Body of pancreas (tissue), 4 donors: ENCODE measurements around the gene MLH1. TPM values are rescaled to one million over a fixed set of nuclear protein-coding genes. Genes with fewer than 3 reads are reported as not detected.
"Not testable (repeated sequence)": the region's sequence is repeated elsewhere in the genome, so short reads cannot be mapped to it uniquely, and the experiment has no call there.

Experiments
- ATAC-seq: fragments of 150-250 bp; one replicate; pipeline ENCODE4 v1.9.1; 2016
- DNase-seq, 4 donors: peaks; one replicate each; pipeline ENCODE4 v3.0.0-alpha.2; 2019
- H3K27ac ChIP-seq, 4 donors: fragments of 200-600 bp; sonication (generic); 1 replicate in 3 of 4; 2 replicates in 1 of 4; pipeline versions ENCODE4 v1.5.1 to v1.6.1; 2016 to 2019; ENCODE audit warnings: mild to moderate bottlenecking in 1 of 4, mixed read lengths in 1 of 4, moderate library complexity in 1 of 4
- H3K27me3 ChIP-seq, 2 donors: fragments of 200-600 bp; sonication (generic); one replicate each; pipeline ENCODE4 v1.6.0; 2016; ENCODE audit warnings: mild to moderate bottlenecking in 1 of 2
- H3K36me3 ChIP-seq, 2 donors: fragments of 200-600 bp; sonication (generic); replicated peaks in 1 of 2; 2 replicates each; pipeline ENCODE4 v1.5.1; 2016; ENCODE audit warnings: low read depth in 2 of 2; ENCODE audit not compliant: insufficient read depth in 1 of 2
- H3K4me1 ChIP-seq: fragments of 200-600 bp; sonication (generic); one replicate; pipeline ENCODE4 v1.6.0; 2016
- H3K4me3 ChIP-seq, 2 donors: fragments of 200-600 bp; sonication (generic); 1 replicate in 1 of 2; 2 replicates in 1 of 2; pipeline ENCODE4 v1.5.1; 2016 to 2019
- H3K9me3 ChIP-seq, 3 donors: fragments of 200-600 bp; sonication (generic); 1 replicate in 2 of 3; 2 replicates in 1 of 3; pipeline ENCODE4 v1.5.1; 2016
- POLR2A ChIP-seq, 3 donors: fragments of 450-650 bp; IDR thresholded peaks; one replicate each; pipeline ENCODE4 v1.6.1; 2016; ENCODE audit warnings: antibody characterized with exemption in 3 of 3, mild to moderate bottlenecking in 2 of 3
- WGBS, 2 donors: methylation state at CpG; one replicate each; pipeline ENCODE4 v1.1.5; 2017; 5-methylcytosine and 5-hydroxymethylcytosine counted together
- intact Hi-C: fragments of 100-400 bp; cut with DNase I; formaldehyde crosslinking; loops from one replicate; pipeline ENCODE4 v1.15.1; 2023
- total RNA-seq, 2 donors: library from RNA; depleted of rRNA; stranded (reverse); fragments of >200 nt; gene quantifications; one replicate each; pipeline ENCODE4 v1.1.0, GENCODE V29; 2016
- TF ChIP-seq, protein P1 (sequence below), 7 experiments: fragments of 450-650 bp in 4 of 7; fragments of 200-600 bp in 3 of 7; sonication (generic) in 3 of 7; IDR thresholded peaks; one replicate each; pipeline ENCODE4 v1.5.1; 2016 to 2019; ENCODE audit warnings: antibody characterized with exemption in 7 of 7

Gene MLH1
- total RNA-seq, 2 donors from 2014 or later: 16.9 to 38.9 TPM

- Histone ChIP-seq H3K4me1 (peaks cover 13% of the 10 kb centered on the region), H3K4me3 (no peak overlapping the region), H3K36me3 (peaks cover 8 to 28% of the 10 kb centered on the region in 2 donors), H3K27ac (no peak overlapping the region), H3K27me3 (no peaks in the 10 kb centered on the region), H3K9me3 (no peaks in the 10 kb centered on the region)
- ATAC-seq: no peak
- no peak for DNase-seq
- WGBS, 2 donors: 89 to 96% methylated on average over 1 of the region's 1 CpG
- TF ChIP-seq, protein P1, sequence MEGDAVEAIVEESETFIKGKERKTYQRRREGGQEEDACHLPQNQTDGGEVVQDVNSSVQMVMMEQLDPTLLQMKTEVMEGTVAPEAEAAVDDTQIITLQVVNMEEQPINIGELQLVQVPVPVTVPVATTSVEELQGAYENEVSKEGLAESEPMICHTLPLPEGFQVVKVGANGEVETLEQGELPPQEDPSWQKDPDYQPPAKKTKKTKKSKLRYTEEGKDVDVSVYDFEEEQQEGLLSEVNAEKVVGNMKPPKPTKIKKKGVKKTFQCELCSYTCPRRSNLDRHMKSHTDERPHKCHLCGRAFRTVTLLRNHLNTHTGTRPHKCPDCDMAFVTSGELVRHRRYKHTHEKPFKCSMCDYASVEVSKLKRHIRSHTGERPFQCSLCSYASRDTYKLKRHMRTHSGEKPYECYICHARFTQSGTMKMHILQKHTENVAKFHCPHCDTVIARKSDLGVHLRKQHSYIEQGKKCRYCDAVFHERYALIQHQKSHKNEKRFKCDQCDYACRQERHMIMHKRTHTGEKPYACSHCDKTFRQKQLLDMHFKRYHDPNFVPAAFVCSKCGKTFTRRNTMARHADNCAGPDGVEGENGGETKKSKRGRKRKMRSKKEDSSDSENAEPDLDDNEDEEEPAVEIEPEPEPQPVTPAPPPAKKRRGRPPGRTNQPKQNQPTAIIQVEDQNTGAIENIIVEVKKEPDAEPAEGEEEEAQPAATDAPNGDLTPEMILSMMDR (IDR thresholded peaks at IDR 0.05): no peak
- TF ChIP-seq POLR2A (IDR thresholded peaks at IDR 0.05): no peak
- intact Hi-C loops: no loop called here
Measured at GRCh38 chr3:37050282-37050681, 57.0 kb downstream of the MLH1 start.

DNA sequence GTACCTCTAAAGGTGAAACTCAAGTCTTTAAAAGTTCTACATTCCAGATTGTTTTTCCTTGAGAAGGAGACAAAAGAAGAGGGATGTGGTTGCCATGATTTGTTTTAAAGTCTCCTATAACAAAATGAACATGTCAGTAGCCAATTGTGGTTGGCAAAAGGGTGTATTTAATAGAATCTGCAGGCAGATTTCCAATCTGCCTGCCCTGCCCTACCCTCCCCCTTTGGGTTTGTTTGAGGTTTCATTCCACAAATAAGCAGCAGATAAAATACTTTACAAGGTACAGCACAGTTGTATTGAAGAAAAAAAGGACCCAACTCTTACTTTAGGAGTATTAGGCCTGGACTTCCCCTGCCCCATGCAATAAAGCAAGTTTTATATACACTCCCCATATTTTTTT, 59.5 kb downstream of the MLH1 start:
- Histone ChIP-seq H3K27ac (no peak overlapping the region), H3K9me3 (no peaks in the 10 kb centered on the region), H3K27me3 (no peaks in the 10 kb centered on the region), H3K36me3 (peaks cover 0 to 26% of the 10 kb centered on the region in 2 donors), H3K4me1 (peaks cover 13% of the 10 kb centered on the region), H3K4me3 (no peak overlapping the region)
- TF ChIP-seq, protein P1 (IDR thresholded peaks at IDR 0.05): no peak
- no peak for TF ChIP-seq POLR2A (IDR thresholded peaks at IDR 0.05)
- DNase-seq (peak in 1 of 4 donors; percentile 18), ATAC-seq (no peak)
- intact Hi-C loops: no loop called here

GRCh38 chr3:37053337-37053736, 60.0 kb downstream of the MLH1 start:
- Histone ChIP-seq H3K4me1 (peaks cover 13% of the 10 kb centered on the region), H3K27me3 (no peaks in the 10 kb centered on the region), H3K27ac (no peak overlapping the region), H3K36me3 (peaks cover 0 to 24% of the 10 kb centered on the region in 2 donors), H3K4me3 (no peak overlapping the region), H3K9me3 (no peaks in the 10 kb centered on the region)
- intact Hi-C loops: no loop called here
- DNase-seq (peak in 1 of 4 donors; percentile 41), ATAC-seq (no peak)
- TF ChIP-seq, protein P1 (IDR thresholded peaks at IDR 0.05): no peak
- no peak for TF ChIP-seq POLR2A (IDR thresholded peaks at IDR 0.05)
- 34% methylated on average over 6 of the region's 6 CpGs for WGBS, 2 donors

DNA sequence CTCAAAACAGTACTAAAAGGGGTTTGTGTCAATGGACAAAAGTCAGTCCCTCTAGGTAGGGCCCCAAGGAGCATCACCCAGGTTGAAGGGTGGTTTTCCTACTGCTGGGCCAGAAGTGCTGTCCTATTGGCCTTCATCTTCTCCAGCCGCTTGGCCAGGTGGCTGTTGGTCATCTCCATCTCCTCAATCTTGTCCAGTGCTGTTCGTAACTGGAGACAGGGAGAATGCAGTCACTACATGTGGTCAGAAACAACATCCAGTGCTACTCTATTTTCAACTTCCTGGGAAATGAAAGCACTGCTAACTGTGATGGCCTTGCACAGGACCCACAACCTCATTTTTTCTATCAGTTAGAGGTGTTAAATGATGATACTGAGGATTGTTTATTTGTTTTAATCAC, 60.4 kb downstream of the MLH1 start:
- no peak for DNase-seq
- H3K27ac ChIP-seq: no peak overlapping the region
- no peaks in the 10 kb centered on the region for H3K27me3 ChIP-seq
- TF ChIP-seq, protein P1 (IDR thresholded peaks at IDR 0.05): no peak
- no peak for TF ChIP-seq POLR2A (IDR thresholded peaks at IDR 0.05)
- peaks cover 13% of the 10 kb centered on the region for H3K4me1 ChIP-seq
- H3K36me3 ChIP-seq: peaks cover 0 to 21% of the 10 kb centered on the region in 2 donors
- H3K9me3 ChIP-seq: no peaks in the 10 kb centered on the region
- H3K4me3 ChIP-seq: no peak overlapping the region
- WGBS, 2 donors: 95% methylated on average over 2 of the region's 2 CpGs
- ATAC-seq: no peak
- intact Hi-C loops: no loop called here

DNA sequence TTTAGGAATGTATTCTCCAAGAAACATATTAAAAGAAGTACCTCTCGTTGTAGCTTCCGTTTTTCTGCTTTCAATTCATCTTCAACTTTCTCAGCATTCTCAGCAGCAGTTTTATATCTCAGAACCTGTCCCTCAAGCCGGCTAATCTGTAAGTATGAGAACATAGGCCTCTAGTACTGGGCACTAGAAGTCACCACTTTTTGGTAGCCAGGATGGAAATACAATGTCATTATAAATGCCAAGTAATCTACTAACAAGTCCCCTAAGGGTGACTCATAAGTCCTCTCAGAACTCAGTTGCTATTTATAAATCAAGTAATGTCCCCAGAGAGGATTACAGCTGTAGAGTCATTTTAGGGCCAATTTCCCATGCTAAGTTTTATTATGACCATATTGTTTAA, 61.1 kb downstream of the MLH1 start:
- peak overlapping the region in 1 of 4 donors; percentile 22 for H3K27ac ChIP-seq
- intact Hi-C loops: no loop called here
- ATAC-seq: peak; percentile 78
- DNase-seq: no peak
- 65 to 67% methylated on average over 3 of the region's 3 CpGs for WGBS, 2 donors
- H3K4me1 ChIP-seq: peaks cover 13% of the 10 kb centered on the region
- TF ChIP-seq, protein P1 (IDR thresholded peaks at IDR 0.05): no peak
- TF ChIP-seq POLR2A (IDR thresholded peaks at IDR 0.05): no peak
- H3K27me3 ChIP-seq: no peaks in the 10 kb centered on the region
- no peak overlapping the region for H3K4me3 ChIP-seq
- H3K9me3 ChIP-seq: no peaks in the 10 kb centered on the region
- H3K36me3 ChIP-seq: peaks cover 0 to 19% of the 10 kb centered on the region in 2 donors

GRCh38 chr3:37055077-37055476, 61.8 kb downstream of the MLH1 start:
- intact Hi-C loops, H3K9me3 ChIP-seq, H3K4me3 ChIP-seq, DNase-seq, H3K27me3 ChIP-seq, ATAC-seq: not testable (repeated sequence)
- H3K36me3 ChIP-seq: peaks cover 0 to 19% of the 10 kb centered on the region in 2 donors
- peak overlapping the region in 1 of 4 donors; percentile 30 for H3K27ac ChIP-seq
- peaks cover 13% of the 10 kb centered on the region for H3K4me1 ChIP-seq
- WGBS, 2 donors: 88 to 92% methylated on average over 8 of the region's 8 CpGs
